Natural killer cell (primary cell): ENCODE measurements around the gene HMCES. TPM values are rescaled to one million over a fixed set of nuclear protein-coding genes. Genes with fewer than 3 reads are reported as not detected.
"Not testable (repeated sequence)": the region's sequence is repeated elsewhere in the genome, so short reads cannot be mapped to it uniquely, and the experiment has no call there.

Experiments
- ATAC-seq, 3 donors: fragments of 150-1000 bp in 2 of 3; fragments of 200-7000 bp in 1 of 3; cut with Tn5 transposase; 1 replicate in 1 of 3; 2 replicates in 2 of 3; pipeline ENCODE4 v1.10.0; 2021; ENCODE audit warnings: mild to moderate bottlenecking in 2 of 3, moderate library complexity in 2 of 3
- DNase-seq, 2 donors: peaks; one replicate each; pipeline versions ENCODE4 v3.0.0 to v3.0.0-alpha.2; 2013 to 2021; ENCODE audit warnings: mixed read lengths in 1 of 2
- H3K27ac ChIP-seq: one replicate; pipeline ENCODE4 v1.5.1; 2013; ENCODE audit warnings: mild to moderate bottlenecking, low read length
- H3K27me3 ChIP-seq: one replicate; pipeline ENCODE4 v1.6.1; 2013; ENCODE audit warnings: low read length; ENCODE audit not compliant: control insufficient read depth, insufficient read depth
- H3K36me3 ChIP-seq: one replicate; pipeline ENCODE4 v1.6.1; 2013; ENCODE audit warnings: low read length; ENCODE audit not compliant: control insufficient read depth, insufficient read depth
- H3K4me1 ChIP-seq: one replicate; pipeline ENCODE4 v1.6.1; 2013; ENCODE audit warnings: low read length; ENCODE audit not compliant: control insufficient read depth, insufficient read depth
- H3K4me3 ChIP-seq: one replicate; pipeline ENCODE4 v1.5.1; 2013; ENCODE audit warnings: low read length
- H3K9me3 ChIP-seq: one replicate; pipeline ENCODE4 v1.6.1; 2013; ENCODE audit warnings: low read length; ENCODE audit not compliant: control insufficient read depth, insufficient read depth
- H3K27ac Mint-ChIP-seq, 2 donors: one replicate each; pipeline ENCODE4 v1.8.0; 2022; ENCODE audit warnings: mild to moderate bottlenecking in 2 of 2, mixed read lengths in 2 of 2, moderate library complexity in 1 of 2
- H3K27me3 Mint-ChIP-seq, 2 donors: one replicate each; pipeline ENCODE4 v1.8.0; 2022; ENCODE audit warnings: low read depth in 2 of 2, mixed read lengths in 2 of 2
- H3K36me3 Mint-ChIP-seq: one replicate; pipeline ENCODE4 v1.8.0; 2022; ENCODE audit warnings: mixed read lengths
- H3K4me1 Mint-ChIP-seq, 2 donors: one replicate each; pipeline ENCODE4 v1.8.0; 2022; ENCODE audit warnings: mixed read lengths in 2 of 2
- H3K4me3 Mint-ChIP-seq: one replicate; pipeline ENCODE4 v1.8.0; 2022; ENCODE audit warnings: mild to moderate bottlenecking, moderate library complexity, mixed read lengths
- H3K9me3 Mint-ChIP-seq, 2 donors: one replicate each; pipeline ENCODE4 v1.8.0; 2022; ENCODE audit warnings: mixed read lengths in 2 of 2
- WGBS: methylation state at CpG from one replicate; pipeline ENCODE4 v1.1.7; 2013; ENCODE audit warnings: missing lambda C conversion rate; ENCODE audit not compliant: insufficient coverage; 5-methylcytosine and 5-hydroxymethylcytosine counted together
- intact Hi-C: fragments of 100-400 bp; cut with micrococcal nuclease; formaldehyde crosslinking; loops from one replicate; pipeline ENCODE4 v1.14.2; 2022
- total RNA-seq, 4 donors: library from RNA; stranded (reverse); fragments of 120-200 nt in 1 of 4; gene quantifications; one replicate each; pipeline versions ENCODE4 v1.2.3 to v1.2.4, GENCODE V29; 2013 to 2022
- TF ChIP-seq, protein P1 (sequence below): fragments of 200-600 bp; IDR thresholded peaks from one replicate; pipeline ENCODE4 v1.8.0; 2022; ENCODE audit warnings: antibody characterized with exemption

Gene HMCES
- total RNA-seq, 3 donors from 2014 or later (not counting 1 experiment from before 2014, with no cell fraction given), result 37.3 to 42.8 (median 40.9) TPM

DNA sequence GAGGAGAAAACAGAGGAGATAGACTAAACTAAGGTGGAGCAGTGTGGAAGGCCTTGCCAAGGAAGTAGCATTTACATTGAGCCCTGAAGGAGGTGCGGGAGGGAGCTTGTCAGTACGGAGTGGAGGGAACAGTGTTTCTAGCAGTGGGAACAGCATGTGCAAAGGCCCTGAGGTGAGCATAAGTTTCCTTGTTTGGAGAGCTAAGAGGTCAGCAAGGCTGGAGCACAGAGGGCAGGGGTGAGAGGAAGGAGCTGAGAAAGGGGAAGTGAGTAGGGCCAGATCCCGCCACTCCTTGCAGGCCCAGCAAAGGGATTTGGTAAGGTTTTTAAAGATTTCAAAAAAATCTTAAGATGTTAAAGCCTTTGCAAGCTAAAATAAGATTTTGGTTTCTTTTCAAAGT lies 70.1 kb downstream of the HMCES start:
- peaks cover 8% of the 10 kb centered on the region for H3K4me1 ChIP-seq
- no peak overlapping the region for H3K4me3 ChIP-seq
- 88% methylated on average over 3 of the region's 3 CpGs for WGBS
- intact Hi-C loops, result no loop called here
- Mint-ChIP-seq H3K4me1 (no peaks in the 10 kb centered on the region), H3K9me3 (no peaks in the 10 kb centered on the region), H3K36me3 (no peaks in the 10 kb centered on the region), H3K27me3 (peaks cover 13 to 15% of the 10 kb centered on the region in 2 donors), H3K27ac (no peak overlapping the region), H3K4me3 (no peak overlapping the region)
- peaks cover 11% of the 10 kb centered on the region for H3K27me3 ChIP-seq
- H3K27ac ChIP-seq, result no peak overlapping the region
- DNase-seq (no peak), ATAC-seq (no peak)
- TF ChIP-seq, protein P1, sequence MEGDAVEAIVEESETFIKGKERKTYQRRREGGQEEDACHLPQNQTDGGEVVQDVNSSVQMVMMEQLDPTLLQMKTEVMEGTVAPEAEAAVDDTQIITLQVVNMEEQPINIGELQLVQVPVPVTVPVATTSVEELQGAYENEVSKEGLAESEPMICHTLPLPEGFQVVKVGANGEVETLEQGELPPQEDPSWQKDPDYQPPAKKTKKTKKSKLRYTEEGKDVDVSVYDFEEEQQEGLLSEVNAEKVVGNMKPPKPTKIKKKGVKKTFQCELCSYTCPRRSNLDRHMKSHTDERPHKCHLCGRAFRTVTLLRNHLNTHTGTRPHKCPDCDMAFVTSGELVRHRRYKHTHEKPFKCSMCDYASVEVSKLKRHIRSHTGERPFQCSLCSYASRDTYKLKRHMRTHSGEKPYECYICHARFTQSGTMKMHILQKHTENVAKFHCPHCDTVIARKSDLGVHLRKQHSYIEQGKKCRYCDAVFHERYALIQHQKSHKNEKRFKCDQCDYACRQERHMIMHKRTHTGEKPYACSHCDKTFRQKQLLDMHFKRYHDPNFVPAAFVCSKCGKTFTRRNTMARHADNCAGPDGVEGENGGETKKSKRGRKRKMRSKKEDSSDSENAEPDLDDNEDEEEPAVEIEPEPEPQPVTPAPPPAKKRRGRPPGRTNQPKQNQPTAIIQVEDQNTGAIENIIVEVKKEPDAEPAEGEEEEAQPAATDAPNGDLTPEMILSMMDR, result no peak
- no peaks in the 10 kb centered on the region for H3K9me3 ChIP-seq
- H3K36me3 ChIP-seq, result no peaks in the 10 kb centered on the region

DNA sequence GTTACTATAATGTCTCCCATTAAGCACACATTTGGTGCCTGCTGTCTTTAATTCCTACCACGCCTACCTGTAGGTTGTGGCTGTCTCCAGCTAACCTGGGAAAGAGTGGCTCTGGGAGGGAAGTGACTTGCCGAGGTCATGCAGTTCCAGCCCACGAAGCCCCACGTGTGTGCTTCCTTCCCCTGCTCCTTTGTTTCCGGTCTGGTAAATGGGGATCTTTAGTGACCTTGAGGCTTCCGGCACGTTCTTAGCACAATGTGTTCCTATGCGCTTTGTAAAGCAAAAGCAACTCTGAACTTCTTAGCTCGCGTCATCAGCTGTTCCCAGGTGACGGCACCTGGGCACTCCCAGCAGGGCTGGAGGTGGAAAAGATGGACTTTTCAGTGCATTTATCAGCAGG lies 70.5 kb downstream of the HMCES start:
- H3K36me3 Mint-ChIP-seq, H3K4me3 ChIP-seq, H3K9me3 Mint-ChIP-seq, H3K4me1 Mint-ChIP-seq, H3K27ac ChIP-seq, H3K27me3 ChIP-seq, intact Hi-C loops, H3K36me3 ChIP-seq, H3K4me1 ChIP-seq, DNase-seq, H3K9me3 ChIP-seq, H3K27ac Mint-ChIP-seq, ATAC-seq, H3K4me3 Mint-ChIP-seq: not testable (repeated sequence)
- H3K27me3 Mint-ChIP-seq, result peaks cover 13 to 15% of the 10 kb centered on the region in 2 donors
- WGBS, result 63% methylated on average over 10 of the region's 11 CpGs

DNA sequence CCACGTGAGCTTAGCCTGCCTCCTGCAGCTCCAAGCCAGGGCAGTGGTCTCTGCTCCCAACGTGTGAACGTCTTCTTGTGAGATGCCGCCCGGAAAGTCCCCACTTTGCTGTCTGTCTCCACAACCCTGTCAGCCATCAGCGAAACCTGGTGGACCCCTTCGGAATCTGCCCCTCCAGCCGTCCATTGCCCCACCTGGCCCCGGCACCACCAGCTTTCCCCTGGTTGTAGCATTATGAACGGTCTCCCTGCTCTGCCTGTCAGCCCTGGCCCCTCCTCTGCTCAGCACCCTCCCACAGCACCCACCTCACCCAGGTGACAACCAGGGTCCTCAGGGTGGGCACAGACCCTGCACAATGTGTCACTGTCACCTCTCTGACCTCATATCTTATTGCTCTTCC lies 71.1 kb downstream of the HMCES start:
- no peak overlapping the region for H3K27ac Mint-ChIP-seq
- Histone ChIP-seq H3K9me3 (no peaks in the 10 kb centered on the region), H3K36me3 (no peaks in the 10 kb centered on the region), H3K4me1 (no peaks in the 10 kb centered on the region), H3K4me3 (no peak overlapping the region), H3K27me3 (peaks cover 2% of the 10 kb centered on the region), H3K27ac (no peak overlapping the region)
- H3K9me3 Mint-ChIP-seq, result no peaks in the 10 kb centered on the region
- 93% methylated on average over 10 of the region's 10 CpGs for WGBS
- TF ChIP-seq, protein P1, result no peak
- no peak for DNase-seq
- ATAC-seq, result no peak
- no peak overlapping the region for H3K4me3 Mint-ChIP-seq
- intact Hi-C loops, result no loop called here
- no peaks in the 10 kb centered on the region for H3K36me3 Mint-ChIP-seq
- peaks cover 11 to 13% of the 10 kb centered on the region in 2 donors for H3K27me3 Mint-ChIP-seq
- no peaks in the 10 kb centered on the region for H3K4me1 Mint-ChIP-seq

DNA sequence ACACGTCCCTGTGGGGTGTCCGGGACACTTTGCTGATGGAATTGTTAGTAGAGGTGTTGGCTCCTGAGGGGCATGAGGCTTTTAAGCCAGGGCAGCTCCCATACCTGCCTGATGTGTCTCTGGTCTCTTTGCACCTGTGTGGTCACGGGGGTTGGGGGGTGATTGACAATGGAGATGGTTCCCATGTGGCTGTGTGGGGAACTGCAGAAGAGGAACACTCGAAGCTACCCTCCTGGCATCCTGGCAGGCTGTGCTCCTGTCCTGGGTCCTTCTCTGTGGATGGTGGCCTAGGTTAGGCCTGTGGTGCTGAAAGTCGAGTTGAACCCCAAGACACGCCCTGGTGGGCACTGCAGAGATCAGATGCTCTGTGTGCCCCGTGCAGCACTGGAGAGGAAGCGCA lies 73.4 kb downstream of the HMCES start:
- DNase-seq (peak in 1 of 2 donors; percentile 14), ATAC-seq (no peak)
- intact Hi-C loops, result no loop called here
- Histone ChIP-seq H3K9me3 (no peaks in the 10 kb centered on the region), H3K4me3 (no peak overlapping the region), H3K4me1 (no peaks in the 10 kb centered on the region), H3K27me3 (no peaks in the 10 kb centered on the region), H3K27ac (no peak overlapping the region), H3K36me3 (no peaks in the 10 kb centered on the region)
- Mint-ChIP-seq H3K27ac (no peak overlapping the region), H3K9me3 (no peaks in the 10 kb centered on the region), H3K4me1 (no peaks in the 10 kb centered on the region), H3K27me3 (peaks cover 0 to 3% of the 10 kb centered on the region in 2 donors), H3K4me3 (no peak overlapping the region), H3K36me3 (no peaks in the 10 kb centered on the region)
- TF ChIP-seq, protein P1, result no peak
- 80% methylated on average over 8 of the region's 8 CpGs for WGBS
